GM18520 (cell line): ENCODE measurements around the gene TM2D1.
"Not testable (repeated sequence)": the region's sequence is repeated elsewhere in the genome, so short reads cannot be mapped to it uniquely, and the experiment has no call there.

Source experiments
- ATAC-seq: cut with Tn5 transposase; IDR thresholded peaks from one replicate; pipeline ENCODE4 v1.9.1; 2021; ENCODE audit not compliant: unreplicated experiment

The TM2D1 gene

GRCh38 chr1:61718996-61719663 is 5.8 kb downstream of the TM2D1 start:
- not testable (repeated sequence) for ATAC-seq

- ATAC-seq: no peak
Observed at GRCh38 chr1:61711969-61712368, 13.0 kb downstream of the TM2D1 start.

GRCh38 chr1:61711257-61711656 is 13.7 kb downstream of the TM2D1 start:
- not testable (repeated sequence) for ATAC-seq

GRCh38 chr1:61709908-61710289 is 15.0 kb downstream of the TM2D1 start:
- ATAC-seq: no peak

GRCh38 chr1:61708953-61709907 is 15.7 kb downstream of the TM2D1 start:
- no peak for ATAC-seq

GRCh38 chr1:61699911-61700851 is 24.8 kb downstream of the TM2D1 start:
- ATAC-seq: no peak

GRCh38 chr1:61692155-61692800 is 32.7 kb downstream of the TM2D1 start:
- ATAC-seq: no peak

- ATAC-seq: no peak
Observed at GRCh38 chr1:61687901-61688300, 37.0 kb downstream of the TM2D1 start.

GRCh38 chr1:61682891-61683290 is 42.0 kb downstream of the TM2D1 start:
- ATAC-seq: no peak

- no peak for ATAC-seq
Observed at GRCh38 chr1:61680500-61680899, 44.4 kb downstream of the TM2D1 start.

- ATAC-seq: not testable (repeated sequence)
Observed at GRCh38 chr1:61676881-61677280, 48.1 kb downstream of the TM2D1 start.

GRCh38 chr1:61674221-61674620 is 50.7 kb downstream of the TM2D1 start:
- ATAC-seq: no peak

- no peak for ATAC-seq
Observed at GRCh38 chr1:61672376-61672775, 52.6 kb downstream of the TM2D1 start.

GRCh38 chr1:61670445-61670844 is 54.5 kb downstream of the TM2D1 start:
- ATAC-seq: no peak

GRCh38 chr1:61670016-61670415 is 54.9 kb downstream of the TM2D1 start:
- no peak for ATAC-seq

- no peak for ATAC-seq
Observed at GRCh38 chr1:61659061-61659460, 65.9 kb downstream of the TM2D1 start.

- ATAC-seq: no peak
Observed at GRCh38 chr1:61655453-61655852, 69.5 kb downstream of the TM2D1 start.

- no peak for ATAC-seq
Observed at GRCh38 chr1:61654067-61654466, 70.9 kb downstream of the TM2D1 start.

GRCh38 chr1:61648983-61649742 is 75.8 kb downstream of the TM2D1 start:
- ATAC-seq: no peak

- no peak for ATAC-seq
Observed at GRCh38 chr1:61647142-61647541, 77.8 kb downstream of the TM2D1 start.
